Urinary bladder (tissue), 4 donors: ENCODE data around the gene ST7L. TPM values are rescaled to one million over a fixed set of nuclear protein-coding genes. Genes with fewer than 3 reads are reported as not detected.

Source experiments
- DNase-seq: peaks from one replicate; pipeline ENCODE4 v3.0.0-alpha.2; 2015; ENCODE audit errors: extremely low spot score
- H3K27ac ChIP-seq: one replicate; pipeline ENCODE4 v1.5.1; 2013; ENCODE audit warnings: low read depth, mild to moderate bottlenecking, moderate library complexity
- H3K36me3 ChIP-seq: one replicate; pipeline ENCODE4 v1.6.1; 2013; ENCODE audit warnings: mild to moderate bottlenecking, moderate library complexity; ENCODE audit not compliant: insufficient read depth
- H3K4me1 ChIP-seq: one replicate; pipeline ENCODE4 v1.6.1; 2013; ENCODE audit warnings: mild to moderate bottlenecking, moderate library complexity; ENCODE audit not compliant: insufficient read depth
- H3K4me3 ChIP-seq: one replicate; pipeline ENCODE4 v1.5.1; 2013; ENCODE audit warnings: low read depth, low read length
- WGBS: extraction: QIAGEN DNeasy Blood & Tissue Kit; methylation state at CpG from one replicate; pipeline ENCODE4 v1.1.7; 2013; 5-methylcytosine and 5-hydroxymethylcytosine counted together
- polyA plus RNA-seq: library from polyadenylated mRNA; stranded (reverse); fragments of 200-250 nt; gene quantifications from one replicate; pipeline ENCODE4 v1.2.3, GENCODE V29; 2013
- total RNA-seq: library from RNA; depleted of rRNA; stranded (reverse); fragments of >200 nt; gene quantifications from one replicate; pipeline ENCODE4 v1.2.3, GENCODE V29; 2014
- donor health status: healthy with polysubstance abuse.
- donor health status: healthy.

The ST7L gene
- total and polyA plus RNA-seq, 2 donors = 12.6 to 38.1 TPM

DNA sequence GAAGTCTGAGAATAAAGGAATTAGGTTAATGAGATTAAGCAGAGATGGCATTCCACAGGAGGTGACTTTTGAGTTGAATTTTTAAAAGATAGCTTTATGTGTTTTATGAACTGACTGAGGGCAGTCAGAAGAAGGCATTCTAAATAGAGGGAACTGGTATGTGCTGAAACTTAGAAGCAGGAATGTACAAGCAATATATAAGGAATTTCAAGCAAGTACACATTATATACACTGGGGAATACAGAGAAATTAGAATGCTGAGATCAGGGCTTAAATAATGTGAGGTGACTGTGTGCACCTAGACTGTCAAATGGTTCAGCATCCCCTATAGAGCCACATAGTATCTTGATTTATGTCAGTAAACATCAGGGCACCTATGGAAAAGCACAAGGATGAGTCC is 90.9 kb downstream of the ST7L start:
- Histone ChIP-seq H3K4me1 (no peaks in the 10 kb centered on the region), H3K36me3 (no peaks in the 10 kb centered on the region)

DNA sequence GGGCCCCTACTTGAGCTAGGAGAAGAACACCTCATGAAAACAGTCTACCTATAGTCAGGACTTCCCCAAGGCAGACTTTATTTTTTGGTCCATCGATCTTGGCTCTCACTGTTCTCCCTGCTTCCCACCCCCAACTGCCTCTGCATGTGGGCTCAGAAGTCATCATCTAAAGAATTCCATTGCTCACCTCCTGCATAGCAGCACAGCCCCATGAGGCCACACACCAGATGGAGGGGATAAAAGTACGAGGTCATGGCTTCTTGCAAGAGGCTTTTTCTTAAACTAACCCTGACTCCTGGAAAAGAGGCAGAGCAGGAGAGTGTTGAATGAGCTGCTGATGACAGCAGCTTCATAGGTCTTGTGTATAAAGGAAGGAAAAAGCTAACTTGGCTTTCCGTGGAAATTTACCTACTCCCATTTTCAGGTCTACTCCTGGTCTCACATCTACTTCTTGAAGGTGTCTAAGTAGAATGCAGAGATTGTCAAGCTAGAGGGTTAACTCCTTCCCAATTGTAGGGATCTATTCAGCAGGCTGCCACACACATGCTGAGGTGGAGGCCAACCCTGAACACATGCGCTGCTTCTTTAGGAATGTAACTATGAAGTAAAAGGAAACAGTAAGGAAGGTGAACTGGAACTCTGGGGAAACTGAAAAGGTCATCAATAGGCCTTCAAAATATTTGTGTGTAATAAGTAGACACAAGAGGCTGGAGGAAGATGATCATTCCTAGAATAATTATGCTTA is 91.5 kb downstream of the ST7L start:
- H3K36me3 ChIP-seq = no peaks in the 10 kb centered on the region
- H3K4me3 ChIP-seq = no peak overlapping the region
- no peak overlapping the region for H3K27ac ChIP-seq
- DNase-seq = no peak
- WGBS = 60% methylated on average over 4 of the region's 4 CpGs
- no peaks in the 10 kb centered on the region for H3K4me1 ChIP-seq

More for the DNA sequence above, 90.9 kb downstream of the ST7L start:
- no peak for DNase-seq
- Histone ChIP-seq H3K27ac (no peak overlapping the region), H3K4me3 (no peak overlapping the region)

DNA sequence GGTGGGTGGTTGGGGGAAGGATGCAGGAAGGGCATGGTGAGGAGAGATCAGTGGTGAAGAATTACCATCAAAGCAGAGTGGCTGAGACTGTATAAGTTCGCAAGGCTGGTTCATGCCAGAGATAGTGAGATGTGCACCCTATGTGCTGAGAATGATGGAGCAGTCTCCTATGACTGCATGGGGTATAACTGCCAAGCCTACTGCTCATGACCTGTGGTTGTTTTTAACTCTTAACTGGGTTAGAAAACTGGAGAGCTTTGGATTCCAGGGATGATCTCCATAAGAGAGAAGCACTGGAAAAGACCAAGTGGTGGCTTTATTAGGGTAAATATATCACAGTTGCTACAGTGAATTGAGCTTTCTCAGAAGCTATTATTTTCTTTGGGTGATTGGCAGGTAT is 94.0 kb downstream of the ST7L start:
- 83% methylated on average over 1 of the region's 1 CpG for WGBS
- Histone ChIP-seq H3K4me3 (no peak overlapping the region), H3K27ac (no peak overlapping the region), H3K36me3 (no peaks in the 10 kb centered on the region), H3K4me1 (no peaks in the 10 kb centered on the region)
- no peak for DNase-seq

DNA sequence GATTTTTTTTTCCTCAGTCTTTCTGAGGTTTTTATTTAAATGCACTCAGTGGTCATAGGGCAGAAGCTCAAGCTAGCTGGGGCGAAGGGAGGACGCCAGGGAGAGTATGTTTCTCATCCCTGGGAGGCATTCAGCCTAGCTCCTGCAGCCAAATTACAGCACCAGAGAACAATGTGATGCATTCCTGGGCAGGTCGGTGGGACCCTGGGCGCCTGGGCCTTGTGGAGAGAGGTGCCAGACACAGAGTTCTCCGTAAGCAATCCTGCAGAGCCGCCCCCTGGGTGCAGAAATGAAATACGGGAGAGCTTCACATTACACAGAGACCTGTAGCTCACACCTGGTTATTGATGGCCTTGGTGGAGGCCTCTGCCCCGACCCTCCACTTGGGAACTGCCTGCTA is 94.7 kb downstream of the ST7L start:
- 44% methylated on average over 8 of the region's 8 CpGs for WGBS
- Histone ChIP-seq H3K27ac (no peak overlapping the region), H3K4me1 (no peaks in the 10 kb centered on the region), H3K4me3 (no peak overlapping the region), H3K36me3 (no peaks in the 10 kb centered on the region)
- no peak for DNase-seq

DNA sequence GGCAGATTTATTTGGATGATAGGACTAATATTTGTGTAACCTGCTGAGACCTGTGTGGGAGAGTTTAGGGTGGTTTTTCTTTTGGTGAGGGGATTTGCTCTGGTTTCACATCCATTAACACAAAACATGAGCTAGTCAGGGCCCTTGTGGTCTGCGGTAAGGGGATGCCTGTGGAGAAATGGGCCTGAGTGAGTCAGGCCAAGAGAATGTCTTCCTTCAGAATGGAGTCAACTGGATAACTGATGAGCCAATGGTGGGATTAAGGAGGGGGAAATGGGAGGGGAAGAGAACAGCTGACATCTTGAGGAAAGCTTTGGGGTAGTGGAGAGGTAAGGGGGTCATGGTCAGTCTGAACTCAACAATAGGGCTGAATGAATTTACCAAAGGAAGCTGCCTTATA is 96.3 kb downstream of the ST7L start:
- 62% methylated on average over 1 of the region's 1 CpG for WGBS
- H3K4me1 ChIP-seq = no peaks in the 10 kb centered on the region
- H3K27ac ChIP-seq = no peak overlapping the region
- no peaks in the 10 kb centered on the region for H3K36me3 ChIP-seq
- no peak overlapping the region for H3K4me3 ChIP-seq
- no peak for DNase-seq

DNA sequence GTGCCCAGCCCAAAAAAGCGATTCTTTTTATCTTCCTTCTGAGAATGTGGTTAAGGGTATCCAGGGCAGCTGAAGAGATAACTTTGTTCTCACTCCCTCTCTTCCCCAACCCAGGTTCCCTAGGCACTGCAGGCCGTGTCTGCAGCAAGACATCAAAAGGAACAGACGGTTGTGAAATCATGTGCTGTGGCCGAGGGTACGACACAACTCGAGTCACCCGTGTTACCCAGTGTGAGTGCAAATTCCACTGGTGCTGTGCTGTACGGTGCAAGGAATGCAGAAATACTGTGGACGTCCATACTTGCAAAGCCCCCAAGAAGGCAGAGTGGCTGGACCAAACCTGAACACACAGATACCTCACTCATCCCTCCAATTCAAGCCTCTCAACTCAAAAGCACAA is 98.8 kb downstream of the ST7L start:
- H3K27ac ChIP-seq = no peak overlapping the region
- no peaks in the 10 kb centered on the region for H3K36me3 ChIP-seq
- no peaks in the 10 kb centered on the region for H3K4me1 ChIP-seq
- WGBS = 88% methylated on average over 9 of the region's 9 CpGs
- H3K4me3 ChIP-seq = no peak overlapping the region
- DNase-seq = no peak

DNA sequence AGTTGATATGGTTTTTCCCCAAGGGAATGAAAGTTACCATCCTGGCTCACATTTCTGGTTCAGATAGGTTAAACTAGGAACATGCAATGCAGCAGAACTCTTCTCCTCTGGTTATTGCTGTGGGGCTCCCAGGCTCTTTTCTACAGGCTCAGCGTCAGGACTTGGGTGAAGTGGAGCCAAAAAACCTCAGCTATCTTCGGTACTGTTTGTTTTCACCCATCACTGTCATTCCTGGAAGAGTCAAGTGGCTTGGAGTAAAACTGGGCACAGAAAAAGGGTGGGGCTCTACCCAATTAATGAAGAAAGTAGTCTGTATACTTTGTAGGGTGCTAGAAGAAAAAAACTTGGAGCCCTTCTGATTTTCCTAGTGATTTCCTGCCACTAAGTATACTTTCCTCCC is 100.8 kb downstream of the ST7L start:
- Histone ChIP-seq H3K4me3 (no peak overlapping the region), H3K4me1 (no peaks in the 10 kb centered on the region), H3K27ac (no peak overlapping the region), H3K36me3 (no peaks in the 10 kb centered on the region)
- 57% methylated on average over 2 of the region's 2 CpGs for WGBS
- DNase-seq = no peak

DNA sequence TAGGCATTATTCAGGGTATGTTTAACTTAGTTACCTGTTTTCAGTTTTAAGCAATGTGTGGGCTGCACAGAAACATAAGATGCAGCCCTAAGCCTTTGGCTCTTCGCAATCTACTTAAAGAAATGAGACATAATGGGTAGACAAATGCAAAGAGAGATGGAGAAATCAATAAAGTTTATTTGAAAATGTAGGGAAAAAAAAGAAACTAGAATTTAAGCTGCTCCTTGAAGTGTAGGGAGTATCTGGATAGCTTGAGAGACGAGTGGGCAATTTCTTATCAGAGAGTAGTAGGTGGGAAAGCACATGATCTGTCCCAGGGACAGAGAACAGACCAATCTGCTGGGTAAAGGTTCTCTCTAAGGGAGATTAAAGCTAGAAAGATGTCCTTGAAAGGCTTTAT is 101.3 kb downstream of the ST7L start:
- Histone ChIP-seq H3K4me3 (no peak overlapping the region), H3K4me1 (no peaks in the 10 kb centered on the region), H3K36me3 (no peaks in the 10 kb centered on the region), H3K27ac (no peak overlapping the region)
- no peak for DNase-seq
- 86% methylated on average over 2 of the region's 2 CpGs for WGBS

DNA sequence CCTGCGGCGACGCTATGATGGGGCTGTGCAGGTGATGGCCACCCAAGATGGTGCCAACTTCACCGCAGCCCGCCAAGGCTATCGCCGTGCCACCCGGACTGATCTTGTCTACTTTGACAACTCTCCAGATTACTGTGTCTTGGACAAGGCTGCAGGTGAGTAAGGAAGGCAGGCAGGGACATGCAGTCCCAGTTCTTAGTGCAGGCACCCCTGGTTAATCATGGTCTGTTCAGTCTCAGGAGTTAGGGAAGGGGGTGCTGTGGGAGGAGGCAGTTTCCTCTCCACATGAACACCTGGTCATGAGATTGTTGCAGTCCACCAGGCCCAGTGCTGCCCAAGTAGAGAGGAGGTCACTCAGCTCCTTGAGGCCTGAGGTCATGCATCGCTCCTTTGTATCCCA is 101.7 kb downstream of the ST7L start:
- DNase-seq = no peak
- no peak overlapping the region for H3K4me3 ChIP-seq
- no peak overlapping the region for H3K27ac ChIP-seq
- H3K4me1 ChIP-seq = no peaks in the 10 kb centered on the region
- H3K36me3 ChIP-seq = no peaks in the 10 kb centered on the region
- 97% methylated on average over 9 of the region's 9 CpGs for WGBS

DNA sequence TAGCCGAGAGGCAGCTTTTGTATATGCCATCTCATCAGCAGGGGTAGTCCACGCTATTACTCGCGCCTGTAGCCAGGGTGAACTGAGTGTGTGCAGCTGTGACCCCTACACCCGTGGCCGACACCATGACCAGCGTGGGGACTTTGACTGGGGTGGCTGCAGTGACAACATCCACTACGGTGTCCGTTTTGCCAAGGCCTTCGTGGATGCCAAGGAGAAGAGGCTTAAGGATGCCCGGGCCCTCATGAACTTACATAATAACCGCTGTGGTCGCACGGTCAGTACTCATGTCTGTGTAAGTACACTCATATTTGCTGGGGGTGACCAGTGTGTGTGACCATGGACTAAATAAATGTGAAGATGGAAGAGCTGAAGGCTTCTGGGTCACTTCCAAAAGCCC is 102.8 kb downstream of the ST7L start:
- no peak overlapping the region for H3K27ac ChIP-seq
- no peak overlapping the region for H3K4me3 ChIP-seq
- 95% methylated on average over 14 of the region's 14 CpGs for WGBS
- no peak for DNase-seq
- no peaks in the 10 kb centered on the region for H3K4me1 ChIP-seq
- no peaks in the 10 kb centered on the region for H3K36me3 ChIP-seq

DNA sequence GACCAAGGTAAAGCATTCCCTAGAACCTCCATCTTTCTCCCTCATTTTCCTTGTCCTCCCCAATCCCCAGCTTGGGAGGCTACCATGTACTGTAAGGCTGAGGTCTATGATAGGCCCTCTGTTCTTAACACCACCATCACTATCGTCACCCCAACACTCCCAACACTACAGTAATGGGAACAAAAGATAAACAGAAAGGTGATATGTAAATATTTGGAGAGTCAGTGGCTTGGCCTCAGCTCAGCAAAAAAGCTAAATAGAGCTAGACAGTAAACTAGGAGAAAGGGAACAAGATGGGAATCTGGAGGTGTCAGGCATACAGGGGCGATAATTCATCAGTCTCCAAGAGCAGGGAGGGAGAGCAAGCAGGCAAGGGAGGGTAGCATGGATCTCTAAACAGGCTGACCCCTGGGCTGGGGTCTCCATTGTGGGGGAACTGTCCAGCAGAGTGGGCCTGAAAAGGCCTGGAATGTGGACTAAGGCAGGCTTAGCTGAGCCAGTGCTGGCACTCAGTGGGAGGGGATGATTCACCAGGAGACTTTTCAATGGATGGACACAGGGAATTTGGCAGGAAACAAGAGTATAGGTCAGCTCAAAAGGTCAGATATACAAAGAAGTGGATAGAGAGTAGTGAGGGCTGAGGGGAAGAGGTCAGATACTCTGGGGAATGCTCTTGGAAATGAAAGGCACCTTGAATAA is 103.5 kb downstream of the ST7L start:
- WGBS = 61% methylated on average over 2 of the region's 2 CpGs
- H3K36me3 ChIP-seq = no peaks in the 10 kb centered on the region
- no peak overlapping the region for H3K4me3 ChIP-seq
- no peak for DNase-seq
- H3K4me1 ChIP-seq = no peaks in the 10 kb centered on the region
- no peak overlapping the region for H3K27ac ChIP-seq

DNA sequence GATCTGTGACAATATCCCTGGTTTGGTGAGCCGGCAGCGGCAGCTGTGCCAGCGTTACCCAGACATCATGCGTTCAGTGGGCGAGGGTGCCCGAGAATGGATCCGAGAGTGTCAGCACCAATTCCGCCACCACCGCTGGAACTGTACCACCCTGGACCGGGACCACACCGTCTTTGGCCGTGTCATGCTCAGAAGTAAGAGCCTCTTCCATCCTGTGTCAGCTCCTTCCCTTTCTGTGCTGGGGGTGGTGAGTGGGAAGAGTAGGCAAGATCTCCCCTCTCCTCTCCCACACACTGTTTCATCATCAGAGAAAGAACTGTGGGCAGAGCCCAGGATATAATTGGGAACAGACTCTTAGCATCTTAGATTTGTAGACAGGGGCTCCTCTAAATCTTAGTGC is 104.0 kb downstream of the ST7L start:
- no peaks in the 10 kb centered on the region for H3K36me3 ChIP-seq
- H3K4me1 ChIP-seq = no peaks in the 10 kb centered on the region
- H3K4me3 ChIP-seq = no peak overlapping the region
- no peak for DNase-seq
- H3K27ac ChIP-seq = no peak overlapping the region
- 97% methylated on average over 12 of the region's 12 CpGs for WGBS

DNA sequence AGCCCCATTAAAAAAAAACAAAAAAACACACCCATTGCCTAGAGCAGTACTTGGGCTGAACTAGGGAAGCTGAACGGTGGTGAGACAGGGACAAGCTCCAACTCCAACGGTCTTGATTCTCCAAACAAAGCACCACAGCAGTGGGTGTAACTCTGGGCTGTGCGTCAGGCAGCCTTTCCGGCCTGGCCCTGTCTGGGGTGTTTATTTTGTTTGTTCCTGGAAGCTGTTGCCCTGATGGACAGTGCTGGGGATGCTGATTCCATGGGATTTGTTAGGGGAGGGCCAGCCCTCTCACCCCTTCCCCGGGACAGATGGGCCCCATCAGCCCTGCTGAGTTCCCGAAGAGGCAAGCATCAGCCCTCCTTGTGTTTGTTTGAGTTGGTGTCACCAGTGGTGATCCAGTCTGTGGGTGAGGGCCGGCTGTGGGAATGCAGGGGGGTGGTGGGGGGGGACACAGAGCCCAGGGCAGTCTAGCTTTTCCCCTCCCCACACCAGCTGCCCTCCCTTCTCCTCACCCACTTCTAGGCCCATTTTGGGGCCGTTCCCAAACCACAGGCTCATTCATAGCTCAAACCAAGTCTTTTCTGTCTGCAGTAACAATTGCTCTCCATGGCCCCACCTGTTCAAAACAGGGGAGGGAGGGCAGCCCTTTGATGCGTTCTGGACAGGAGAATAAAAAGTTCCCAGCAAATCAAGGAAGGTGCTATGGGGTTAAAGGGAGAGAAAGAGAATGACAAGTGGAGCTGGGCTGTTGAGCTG is 105.7 kb downstream of the ST7L start:
- no peak for DNase-seq
- no peak overlapping the region for H3K27ac ChIP-seq
- WGBS = 42% methylated on average over 9 of the region's 9 CpGs

DNA sequence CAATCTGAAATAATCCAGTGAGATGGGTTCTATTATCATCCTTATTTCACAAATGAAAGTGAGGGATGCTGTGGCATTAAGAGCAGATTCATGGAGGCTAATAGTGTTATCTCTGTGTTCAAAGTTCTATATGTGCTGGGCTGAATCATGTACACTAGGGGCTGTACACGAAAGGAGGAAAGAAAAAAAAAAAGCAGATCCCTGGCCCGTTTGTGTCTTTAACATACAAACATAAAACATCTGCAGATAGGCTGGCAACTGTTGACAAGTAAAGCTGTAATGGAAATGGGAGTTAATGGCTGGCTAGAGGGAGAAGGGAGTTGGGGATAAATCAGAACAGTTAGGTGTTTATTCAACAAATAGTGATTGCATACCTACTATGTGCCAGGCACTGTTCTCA is 107.0 kb downstream of the ST7L start:
- Histone ChIP-seq H3K27ac (no peak overlapping the region), H3K4me1 (no peaks in the 10 kb centered on the region), H3K36me3 (no peaks in the 10 kb centered on the region), H3K4me3 (no peak overlapping the region)
- no peak for DNase-seq
- 40% methylated on average over 2 of the region's 2 CpGs for WGBS

More for the DNA sequence above, 105.7 kb downstream of the ST7L start:
- no peak overlapping the region for H3K4me3 ChIP-seq
- H3K36me3 ChIP-seq = no peaks in the 10 kb centered on the region
- H3K4me1 ChIP-seq = no peaks in the 10 kb centered on the region
